PC-9 (cell line): ENCODE data around the gene KRTAP10-6. TPM values are rescaled to one million over a fixed set of nuclear protein-coding genes. Genes with fewer than 3 reads are reported as not detected.

ENCODE experiments used
- BruUV-seq: library from RNA; stranded (reverse); fragments of 400-500 nt; replicated peaks from 2 replicates; lab custom pipeline; 2021; lab: Mats Ljungman, UMichigan
- CTCF ChIA-PET: fragments of 300-600 bp; sonication (Branson Sonifier 250); formaldehyde crosslinking; loops from one replicate; lab custom pipeline; 2022; ENCODE audit warnings: antibody characterized with exemption; lab: Charles Lee
- POLR2A ChIA-PET: fragments of 300-600 bp; sonication (Branson Sonifier 250); formaldehyde crosslinking; loops from one replicate; lab custom pipeline; 2022; ENCODE audit warnings: antibody characterized with exemption; ENCODE audit not compliant: unreplicated experiment; lab: Charles Lee
- DNase-seq, 2 experiments: peaks; one replicate each; pipeline versions ENCODE4 v3.0.0 to v3.0.0-alpha.2; 2015 to 2022; ENCODE audit warnings: mixed read lengths in 1 of 2
- H2AFZ ChIP-seq: fragments of 200-600 bp; sonication (generic); 2 replicates; pipeline ENCODE4 v1.8.1; 2017; ENCODE audit warnings: antibody characterized with exemption
- H3F3A ChIP-seq: fragments of 200-600 bp; sonication (generic); 2 replicates; pipeline ENCODE4 v1.8.1; 2017; ENCODE audit warnings: antibody characterized with exemption, mild to moderate bottlenecking, low read depth; ENCODE audit not compliant: insufficient read depth
- H3K27ac ChIP-seq: fragments of 200-600 bp; sonication (generic); 2 replicates; pipeline ENCODE4 v1.6.1; 2016; ENCODE audit warnings: mixed run types
- H3K27me3 ChIP-seq: fragments of 200-600 bp; sonication (generic); 2 replicates; pipeline ENCODE4 v1.6.1; 2016; ENCODE audit warnings: low read depth, mixed run types; ENCODE audit not compliant: insufficient read depth
- H3K36me3 ChIP-seq: fragments of 200-600 bp; sonication (generic); 2 replicates; pipeline ENCODE4 v1.6.1; 2016; ENCODE audit warnings: low read depth, mixed run types
- H3K4me1 ChIP-seq: fragments of 200-600 bp; sonication (generic); replicated peaks from 2 replicates; pipeline ENCODE4 v1.6.1; 2016; ENCODE audit warnings: mixed run types; ENCODE audit not compliant: insufficient read depth
- H3K4me2 ChIP-seq: fragments of 200-600 bp; sonication (generic); 2 replicates; pipeline ENCODE4 v1.6.1; 2017; ENCODE audit warnings: mixed run types
- H3K4me3 ChIP-seq: fragments of 200-600 bp; sonication (generic); 2 replicates; pipeline ENCODE4 v1.6.1; 2016; ENCODE audit warnings: mixed run types
- H3K79me2 ChIP-seq: fragments of 200-600 bp; sonication (generic); 2 replicates; pipeline ENCODE4 v1.6.1; 2017; ENCODE audit warnings: low read depth, mixed run types
- H3K9me2 ChIP-seq: fragments of 200-600 bp; sonication (generic); 2 replicates; pipeline ENCODE4 v1.8.1; 2017; ENCODE audit warnings: mild to moderate bottlenecking; ENCODE audit not compliant: insufficient read depth
- H3K9me3 ChIP-seq: fragments of 200-600 bp; sonication (generic); 2 replicates; pipeline ENCODE4 v1.8.1; 2016; ENCODE audit warnings: low read depth; ENCODE audit not compliant: insufficient read depth
- H4K20me1 ChIP-seq: fragments of 200-600 bp; sonication (generic); 2 replicates; pipeline ENCODE4 v1.8.1; 2017; ENCODE audit not compliant: insufficient read depth
- CTCF ChIP-seq: fragments of 200-600 bp; sonication (generic); conservative IDR thresholded peaks from 2 replicates; pipeline ENCODE4 v1.6.1; 2017; ENCODE audit warnings: mixed run types, antibody characterized with exemption, mild to moderate bottlenecking, moderate library complexity
- EZH2 ChIP-seq: fragments of 200-600 bp; sonication (generic); IDR thresholded peaks from 2 replicates; pipeline ENCODE4 v1.8.0; 2017; ENCODE audit warnings: antibody characterized with exemption, low read depth
- intact Hi-C: fragments of 100-400 bp; cut with micrococcal nuclease; formaldehyde crosslinking; loops from one replicate; pipeline ENCODE4 v1.10.0; 2022; ENCODE audit not compliant: unreplicated experiment
- total RNA-seq: library from RNA; stranded (reverse); gene quantifications from 2 replicates; pipeline ENCODE4 v1.2.3, GENCODE V29; 2021

KRTAP10-6 gene
- total RNA-seq, 1 experiment from 2014 or later, result not detected

GRCh38 chr21:44618504-44618903, 26.2 kb upstream of the KRTAP10-6 start:
- H3K4me2 ChIP-seq, result no peak overlapping the region
- no peaks in the 10 kb centered on the region for H3K4me1 ChIP-seq
- no peaks in the 10 kb centered on the region for H3K79me2 ChIP-seq
- H3K36me3 ChIP-seq, result no peaks in the 10 kb centered on the region
- TF ChIP-seq CTCF (no peak; the same call in 1 of the 2 replicates), EZH2 (no peak)
- no peak for DNase-seq
- H3K4me3 ChIP-seq, result no peak overlapping the region
- ChIA-PET CTCF (interaction anchor here (0.5 kb wide), 1 partner anchor 176 kb away, joined by 4 read pairs; no protein-coding TSS in a partner anchor), POLR2A (no interaction called here)
- no peak overlapping the region for H3K27ac ChIP-seq
- peaks cover 2% of the 10 kb centered on the region; the same call in 1 of the 2 replicates for H3K9me3 ChIP-seq
- H3K27me3 ChIP-seq, result peaks cover 34% of the 10 kb centered on the region
- H4K20me1 ChIP-seq, result no peaks in the 10 kb centered on the region
- H2AFZ ChIP-seq, result no peak overlapping the region
- intact Hi-C loops, result no loop called here
- no peaks in the 10 kb centered on the region for H3K9me2 ChIP-seq
- BruUV-seq, result no TSS peak
- H3F3A ChIP-seq, result no peaks in the 10 kb centered on the region

GRCh38 chr21:44617071-44617501, 24.8 kb upstream of the KRTAP10-6 start:
- no peaks in the 10 kb centered on the region for H3K9me2 ChIP-seq
- H3K4me2 ChIP-seq, result no peak overlapping the region
- BruUV-seq, result no TSS peak
- TF ChIP-seq EZH2 (no peak), CTCF (no peak)
- intact Hi-C loops, result no loop called here
- CTCF ChIA-PET, result no interaction called here
- peaks cover 42% of the 10 kb centered on the region for H3K27me3 ChIP-seq
- H3K9me3 ChIP-seq, result no peaks in the 10 kb centered on the region
- no peaks in the 10 kb centered on the region for H3K79me2 ChIP-seq
- no peak overlapping the region for H2AFZ ChIP-seq
- no peak for DNase-seq
- H3F3A ChIP-seq, result no peaks in the 10 kb centered on the region
- no peak overlapping the region for H3K27ac ChIP-seq
- POLR2A ChIA-PET, result no interaction called here
- H4K20me1 ChIP-seq, result no peaks in the 10 kb centered on the region
- no peaks in the 10 kb centered on the region for H3K36me3 ChIP-seq
- no peaks in the 10 kb centered on the region for H3K4me1 ChIP-seq
- H3K4me3 ChIP-seq, result no peak overlapping the region

GRCh38 chr21:44616591-44616926, 24.3 kb upstream of the KRTAP10-6 start:
- Histone ChIP-seq H2AFZ (no peak overlapping the region), H4K20me1 (no peaks in the 10 kb centered on the region), H3K4me3 (no peak overlapping the region), H3K9me2 (no peaks in the 10 kb centered on the region), H3K27ac (no peak overlapping the region), H3F3A (no peaks in the 10 kb centered on the region), H3K27me3 (peaks cover 42% of the 10 kb centered on the region), H3K36me3 (no peaks in the 10 kb centered on the region), H3K4me2 (no peak overlapping the region), H3K4me1 (no peaks in the 10 kb centered on the region), H3K9me3 (no peaks in the 10 kb centered on the region), H3K79me2 (no peaks in the 10 kb centered on the region)
- ChIA-PET CTCF (no interaction called here), POLR2A (no interaction called here)
- intact Hi-C loops, result no loop called here
- no peak for DNase-seq
- BruUV-seq, result no TSS peak
- no peak for TF ChIP-seq EZH2
- TF ChIP-seq CTCF, result no peak
